ENCODE measurements around the gene RUNX3. TPM values are rescaled to one million over a fixed set of nuclear protein-coding genes. Genes with fewer than 3 reads are reported as not detected.
"Not testable (repeated sequence)": the region's sequence is repeated elsewhere in the genome, so short reads cannot be mapped to it uniquely, and the experiment has no call there.

The RUNX3 gene
- total RNA-seq (2014; rRNA removed): not detected in 2 replicates
- not detected for polyA plus RNA-seq (2012)

- DNase-seq (ENCODE audit: low read depth): no peak
Observed at GRCh38 chr1:24930260-24931145, at the start of gene RUNX3. TSS of gene RUNX3 (minus strand) at chr1:24930276. CDS start at chr1:24929868, 408 bp downstream.

DNA sequence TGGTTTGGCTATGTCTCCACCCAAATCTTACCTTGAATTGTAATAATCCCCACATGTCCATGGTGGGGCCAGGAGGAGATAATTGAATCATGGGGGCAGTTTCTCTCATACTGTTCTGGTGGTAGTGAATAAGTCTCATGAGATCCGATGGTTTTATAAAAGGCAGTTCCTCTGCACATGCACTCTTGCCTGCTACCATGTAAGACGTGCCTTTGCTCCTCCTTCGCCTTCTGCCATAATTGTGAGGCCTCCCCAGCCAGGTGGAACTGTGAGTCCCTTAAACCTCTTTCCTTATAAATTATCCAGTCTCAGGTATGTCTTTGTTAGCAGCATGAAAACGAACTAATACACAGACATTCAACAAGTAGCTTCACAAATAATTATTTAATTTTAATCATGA is 49.2 kb upstream of the RUNX3 start:
- not testable (repeated sequence) for DNase-seq (ENCODE audit: low read depth)

DNA sequence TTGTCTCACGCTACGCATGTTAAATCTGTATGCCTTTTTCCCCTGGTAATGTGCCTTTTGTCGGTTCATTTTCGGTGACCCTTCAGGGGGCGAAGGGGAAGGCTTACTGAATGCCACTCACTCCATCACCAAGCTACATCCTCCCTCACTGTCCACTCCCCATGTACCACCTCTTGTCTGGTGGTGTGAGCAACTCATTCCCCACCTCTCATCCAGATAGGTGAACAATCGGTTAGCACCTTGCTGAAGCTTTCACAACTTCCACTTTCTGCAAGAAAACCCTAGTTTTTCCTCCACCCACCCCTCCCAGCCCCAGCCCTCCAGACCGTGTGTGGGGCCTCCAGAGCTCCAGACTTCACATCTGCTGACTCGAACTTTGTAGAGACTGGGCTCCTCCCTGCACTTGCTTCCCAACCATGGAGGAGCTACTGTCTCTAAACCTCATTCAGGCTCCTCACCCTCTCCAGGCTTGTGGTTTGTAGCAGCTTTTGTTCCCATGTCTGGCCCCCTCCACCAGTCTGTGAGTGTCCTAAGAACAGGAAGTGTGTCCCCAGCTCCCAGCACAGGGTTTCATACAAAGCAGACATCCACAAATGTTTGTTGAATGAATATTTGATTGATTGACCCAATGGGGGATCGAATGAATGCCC is 48.4 kb upstream of the RUNX3 start:
- DNase-seq (ENCODE audit: low read depth): no peak

- no peak for DNase-seq (ENCODE audit: low read depth)
Observed at GRCh38 chr1:24975391-24975790, 45.3 kb upstream of the RUNX3 start.

GRCh38 chr1:24973315-24973714 is 43.2 kb upstream of the RUNX3 start:
- no peak for DNase-seq (ENCODE audit: low read depth)

- no peak for DNase-seq (ENCODE audit: low read depth)
Observed at GRCh38 chr1:24972915-24973242, 42.8 kb upstream of the RUNX3 start.

DNA sequence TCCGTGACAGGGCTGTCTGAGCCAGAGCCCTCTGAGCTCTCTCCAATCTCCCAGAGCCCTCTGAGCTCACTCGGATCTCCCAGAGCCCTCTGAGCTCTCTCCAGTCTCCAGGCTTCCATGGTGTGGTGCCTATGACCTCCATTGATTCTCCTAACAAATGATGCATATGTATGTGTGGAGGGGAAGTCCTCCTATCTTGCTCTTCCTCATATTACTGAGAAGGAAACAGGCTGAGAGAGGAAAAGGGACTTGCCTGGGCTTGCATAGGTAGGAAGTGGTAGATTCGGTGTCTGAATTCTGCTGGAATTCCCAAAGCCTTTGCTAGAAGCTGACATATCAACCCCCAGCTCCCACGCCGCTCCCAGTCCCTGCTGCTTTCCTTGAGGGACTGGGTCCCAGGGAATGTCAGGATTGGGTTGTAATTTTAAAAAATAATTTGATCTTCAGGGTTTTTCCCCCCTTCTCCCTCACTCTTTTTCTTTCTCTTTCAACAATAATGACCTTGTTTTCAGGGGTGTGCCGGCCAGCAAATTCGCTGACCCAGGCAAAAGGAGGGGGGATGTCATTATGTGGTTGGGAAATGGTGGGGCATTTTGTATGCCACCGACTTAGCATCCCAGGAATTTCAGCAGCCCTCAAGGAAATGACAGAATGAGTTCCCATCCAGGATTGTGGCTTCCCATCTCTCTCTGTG is 42.3 kb upstream of the RUNX3 start:
- DNase-seq (ENCODE audit: low read depth): peak; percentile 20

DNA sequence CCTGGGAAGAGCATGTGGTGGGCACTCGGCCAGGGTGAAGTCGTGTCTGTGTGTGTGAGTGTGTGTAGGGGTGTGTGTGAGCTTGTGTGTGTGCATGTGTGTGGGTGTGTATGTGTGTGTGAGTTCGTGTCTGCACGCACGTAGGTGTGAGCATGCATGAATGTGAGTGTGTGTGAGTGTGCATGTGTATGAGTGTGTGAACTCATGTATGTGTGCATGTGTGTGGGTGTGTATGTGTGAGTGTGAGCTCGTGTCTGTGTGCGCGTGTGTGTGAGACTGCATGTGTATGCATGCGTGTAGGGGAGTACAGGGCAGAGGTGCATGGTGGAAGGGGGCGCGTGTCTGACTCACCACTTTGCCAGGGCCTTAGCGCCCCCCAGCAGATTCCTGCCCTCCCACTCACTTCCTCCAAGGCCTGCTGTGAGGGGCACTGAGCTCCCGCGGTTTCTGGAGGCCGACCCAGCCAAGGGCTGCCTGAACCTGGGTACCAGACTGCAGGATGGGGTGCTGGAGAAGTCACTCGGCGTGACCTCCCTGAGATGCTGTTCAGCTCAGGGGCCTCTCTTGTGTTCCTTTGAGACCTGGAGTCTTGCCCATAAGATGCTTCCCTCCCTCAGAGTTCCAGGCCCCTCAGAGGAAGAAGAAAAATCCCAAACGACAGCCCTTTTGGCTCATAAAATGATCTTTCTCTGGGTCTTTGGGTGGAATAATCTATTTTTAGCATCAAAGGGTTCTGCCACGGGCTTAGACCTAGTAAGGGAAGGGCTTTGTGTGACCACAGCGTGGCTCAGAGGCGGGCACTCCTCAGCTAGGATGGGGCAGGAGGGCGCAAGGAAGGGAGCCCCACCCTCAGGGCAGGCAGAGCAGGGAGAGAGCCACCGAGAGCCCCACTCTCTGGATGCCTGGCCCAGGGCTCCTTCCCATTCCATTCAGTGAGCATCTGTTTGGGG is 41.1 kb upstream of the RUNX3 start:
- no peak for DNase-seq (ENCODE audit: low read depth)

- peak; percentile 17 for DNase-seq (ENCODE audit: low read depth)
Observed at GRCh38 chr1:24970399-24970753, 40.3 kb upstream of the RUNX3 start.

- DNase-seq (ENCODE audit: low read depth): no peak
Observed at GRCh38 chr1:24969596-24970398, 39.7 kb upstream of the RUNX3 start.

- DNase-seq (ENCODE audit: low read depth): no peak
Observed at GRCh38 chr1:24968941-24969585, 39.0 kb upstream of the RUNX3 start.

DNA sequence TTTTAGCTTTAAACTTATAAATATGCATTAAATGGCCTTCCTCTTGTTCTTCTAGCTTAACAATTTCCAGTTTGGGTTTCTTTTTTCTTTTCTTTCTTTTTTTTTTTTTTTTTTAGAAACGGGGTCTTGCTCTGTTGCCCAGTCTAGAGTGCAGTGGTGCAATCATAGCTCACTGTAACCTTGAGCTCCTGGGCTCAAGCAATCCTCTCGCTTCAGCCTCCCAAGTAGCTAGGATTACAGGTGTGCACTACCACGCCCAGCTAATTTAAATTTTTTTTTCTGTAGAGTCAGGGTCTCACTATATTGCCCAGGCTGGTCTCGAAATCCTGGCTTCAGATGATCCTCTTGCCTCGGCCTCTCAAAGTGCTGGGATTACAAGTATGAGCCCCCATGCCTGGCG is 37.9 kb upstream of the RUNX3 start:
- DNase-seq (ENCODE audit: low read depth): no peak

- DNase-seq (ENCODE audit: low read depth): no peak
Observed at GRCh38 chr1:24967555-24967954, 37.5 kb upstream of the RUNX3 start.

DNA sequence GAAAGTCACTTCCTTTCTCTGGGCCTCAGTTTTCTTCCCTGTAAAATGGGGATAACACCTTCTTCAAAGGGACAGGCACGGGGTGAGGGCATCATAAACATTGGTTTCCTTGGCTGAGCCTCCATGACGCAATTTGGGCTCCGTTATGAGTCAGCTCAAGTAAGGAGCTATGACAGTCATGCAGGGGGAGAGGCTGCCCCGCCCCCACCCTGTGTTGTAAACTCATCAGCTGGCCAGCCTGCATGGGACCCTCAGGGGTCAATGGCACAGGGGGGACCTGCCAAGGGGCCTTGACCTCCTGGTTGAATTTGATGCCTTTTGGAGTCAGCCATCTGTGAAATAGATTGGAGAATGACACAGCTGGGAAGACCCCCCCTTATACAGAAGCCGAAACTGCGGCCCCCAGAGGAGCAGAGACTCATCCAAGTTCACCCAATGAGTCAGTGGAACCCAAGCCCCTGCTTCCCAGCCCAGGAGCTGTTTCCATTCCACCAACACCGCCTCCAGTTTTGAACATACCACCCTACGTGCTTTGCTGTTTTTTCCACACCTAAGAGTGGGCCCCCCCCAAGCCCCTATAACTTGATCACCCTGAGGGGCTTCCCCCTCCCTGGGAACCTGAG is 36.8 kb upstream of the RUNX3 start:
- DNase-seq (ENCODE audit: low read depth): peak; percentile 62

GRCh38 chr1:24966121-24966723 is 36.1 kb upstream of the RUNX3 start:
- no peak for DNase-seq (ENCODE audit: low read depth)

GRCh38 chr1:24965571-24965930 is 35.5 kb upstream of the RUNX3 start:
- DNase-seq (ENCODE audit: low read depth): no peak

- DNase-seq (ENCODE audit: low read depth): no peak
Observed at GRCh38 chr1:24964811-24965570, 34.9 kb upstream of the RUNX3 start.

- DNase-seq (ENCODE audit: low read depth): no peak
Observed at GRCh38 chr1:24963943-24964693, 34.0 kb upstream of the RUNX3 start.
